OCI-LY1 (cell line): ENCODE data around the gene WFDC1.

ENCODE experiments used
- H2AFZ ChIP-seq: fragments of 200-600 bp; sonication (generic), shearing (Covaris generic); 2 replicates; pipeline ENCODE4 v1.6.0; 2014; ENCODE audit warnings: antibody characterized with exemption, mild to moderate bottlenecking, low read length
- H3F3A ChIP-seq: fragments of 200-600 bp; sonication (generic), shearing (Covaris generic); 2 replicates; pipeline ENCODE4 v1.6.0; 2014; ENCODE audit warnings: mild to moderate bottlenecking, antibody characterized with exemption, low read length, moderate library complexity; ENCODE audit not compliant: insufficient read depth
- H3K27ac ChIP-seq: fragments of 200-600 bp; sonication (generic); 2 replicates; pipeline ENCODE4 v1.5.1; 2014; ENCODE audit warnings: low read length, mixed run types, mild to moderate bottlenecking, low read depth; ENCODE audit not compliant: poor library complexity, severe bottlenecking
- H3K27me3 ChIP-seq: fragments of 200-600 bp; sonication (generic); 2 replicates; pipeline ENCODE4 v1.6.0; 2014; ENCODE audit warnings: antibody characterized with exemption, mild to moderate bottlenecking, low read length, moderate library complexity; ENCODE audit not compliant: insufficient read depth
- H3K36me3 ChIP-seq: fragments of 200-600 bp; sonication (generic); 2 replicates; pipeline ENCODE4 v1.6.1; 2014; ENCODE audit warnings: mild to moderate bottlenecking, antibody characterized with exemption, low read length, moderate library complexity, mixed read lengths; ENCODE audit not compliant: insufficient read depth
- H3K4me1 ChIP-seq: fragments of 200-600 bp; sonication (generic); 2 replicates; pipeline ENCODE4 v1.5.1; 2014; ENCODE audit warnings: mild to moderate bottlenecking, low read length, moderate library complexity; ENCODE audit not compliant: insufficient read depth, severe bottlenecking
- H3K4me2 ChIP-seq: fragments of 200-600 bp; sonication (generic), shearing (Covaris generic); 2 replicates; pipeline ENCODE4 v1.6.1; 2014; ENCODE audit warnings: low read length
- H3K4me3 ChIP-seq: fragments of 200-600 bp; sonication (generic); 2 replicates; pipeline ENCODE4 v1.5.1; 2014; ENCODE audit warnings: low read length, low read depth, mild to moderate bottlenecking, mixed read lengths; ENCODE audit not compliant: poor library complexity, severe bottlenecking
- H3K79me2 ChIP-seq: fragments of 200-600 bp; shearing (Covaris generic); 2 replicates; pipeline ENCODE4 v1.6.1; 2016; ENCODE audit warnings: mixed run types, low read length, mixed read lengths; ENCODE audit not compliant: insufficient read depth
- H3K9ac ChIP-seq: fragments of 200-600 bp; sonication (generic), shearing (Covaris generic); 2 replicates; pipeline ENCODE4 v1.6.1; 2014; ENCODE audit warnings: mild to moderate bottlenecking, low read length, mixed read lengths
- H3K9me2 ChIP-seq: fragments of 200-600 bp; sonication (generic), shearing (Covaris generic); 2 replicates; pipeline ENCODE4 v1.6.1; 2014; ENCODE audit warnings: low read depth, mild to moderate bottlenecking, low read length, mixed read lengths
- H3K9me3 ChIP-seq: fragments of 200-600 bp; shearing (Covaris generic); 2 replicates; pipeline ENCODE4 v1.6.1; 2014; ENCODE audit warnings: low read length, mixed read lengths
- H4K20me1 ChIP-seq: fragments of 200-600 bp; sonication (generic), shearing (Covaris generic); 2 replicates; pipeline ENCODE4 v1.6.0; 2016; ENCODE audit warnings: mild to moderate bottlenecking, low read length; ENCODE audit not compliant: insufficient read depth
- EZH2 ChIP-seq: fragments of 200-600 bp; sonication (generic), shearing (Covaris generic); IDR thresholded peaks from 2 replicates; pipeline ENCODE4 v1.8.0; 2017; ENCODE audit warnings: borderline replicate concordance, mixed run types, mild to moderate bottlenecking, antibody characterized with exemption, low read length, moderate library complexity, mixed read lengths
- TF ChIP-seq, protein P1 (sequence below): fragments of 200-600 bp; sonication (generic), shearing (Covaris generic); IDR thresholded peaks from 2 replicates; pipeline ENCODE4 v1.5.1; 2017; ENCODE audit warnings: mild to moderate bottlenecking, antibody characterized with exemption, low read length, moderate library complexity, mixed read lengths

Gene WFDC1

DNA sequence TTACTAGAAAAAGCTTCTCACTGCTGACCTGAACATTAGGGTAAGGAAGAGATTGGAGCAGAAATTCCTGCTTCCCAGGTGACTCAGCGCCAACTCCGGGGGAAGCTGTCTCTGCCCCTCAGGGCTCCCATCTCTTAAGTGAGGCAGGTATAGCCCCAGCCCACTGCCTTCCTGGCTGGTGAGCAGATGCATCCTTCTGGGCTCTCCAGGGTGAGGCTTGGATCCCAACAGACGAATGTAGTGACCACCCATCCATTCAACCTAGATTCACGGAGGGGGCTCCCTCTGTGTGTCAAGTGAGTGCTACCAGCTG, 76.8 kb downstream of the WFDC1 start:
- TF ChIP-seq, protein P1, sequence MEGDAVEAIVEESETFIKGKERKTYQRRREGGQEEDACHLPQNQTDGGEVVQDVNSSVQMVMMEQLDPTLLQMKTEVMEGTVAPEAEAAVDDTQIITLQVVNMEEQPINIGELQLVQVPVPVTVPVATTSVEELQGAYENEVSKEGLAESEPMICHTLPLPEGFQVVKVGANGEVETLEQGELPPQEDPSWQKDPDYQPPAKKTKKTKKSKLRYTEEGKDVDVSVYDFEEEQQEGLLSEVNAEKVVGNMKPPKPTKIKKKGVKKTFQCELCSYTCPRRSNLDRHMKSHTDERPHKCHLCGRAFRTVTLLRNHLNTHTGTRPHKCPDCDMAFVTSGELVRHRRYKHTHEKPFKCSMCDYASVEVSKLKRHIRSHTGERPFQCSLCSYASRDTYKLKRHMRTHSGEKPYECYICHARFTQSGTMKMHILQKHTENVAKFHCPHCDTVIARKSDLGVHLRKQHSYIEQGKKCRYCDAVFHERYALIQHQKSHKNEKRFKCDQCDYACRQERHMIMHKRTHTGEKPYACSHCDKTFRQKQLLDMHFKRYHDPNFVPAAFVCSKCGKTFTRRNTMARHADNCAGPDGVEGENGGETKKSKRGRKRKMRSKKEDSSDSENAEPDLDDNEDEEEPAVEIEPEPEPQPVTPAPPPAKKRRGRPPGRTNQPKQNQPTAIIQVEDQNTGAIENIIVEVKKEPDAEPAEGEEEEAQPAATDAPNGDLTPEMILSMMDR: no peak
- TF ChIP-seq EZH2: no peak
- no peaks in the 10 kb centered on the region for H4K20me1 ChIP-seq
- no peaks in the 10 kb centered on the region for H3K9me2 ChIP-seq
- no peaks in the 10 kb centered on the region for H3K4me1 ChIP-seq
- no peak overlapping the region for H3K27ac ChIP-seq
- no peak overlapping the region for H3K4me3 ChIP-seq
- H3K4me2 ChIP-seq: no peak overlapping the region
- no peaks in the 10 kb centered on the region for H3K79me2 ChIP-seq
- H3F3A ChIP-seq: no peaks in the 10 kb centered on the region
- H3K36me3 ChIP-seq: no peaks in the 10 kb centered on the region
- H3K27me3 ChIP-seq: no peaks in the 10 kb centered on the region
- H3K9ac ChIP-seq: no peak overlapping the region
- no peaks in the 10 kb centered on the region for H3K9me3 ChIP-seq
- no peak overlapping the region for H2AFZ ChIP-seq

DNA sequence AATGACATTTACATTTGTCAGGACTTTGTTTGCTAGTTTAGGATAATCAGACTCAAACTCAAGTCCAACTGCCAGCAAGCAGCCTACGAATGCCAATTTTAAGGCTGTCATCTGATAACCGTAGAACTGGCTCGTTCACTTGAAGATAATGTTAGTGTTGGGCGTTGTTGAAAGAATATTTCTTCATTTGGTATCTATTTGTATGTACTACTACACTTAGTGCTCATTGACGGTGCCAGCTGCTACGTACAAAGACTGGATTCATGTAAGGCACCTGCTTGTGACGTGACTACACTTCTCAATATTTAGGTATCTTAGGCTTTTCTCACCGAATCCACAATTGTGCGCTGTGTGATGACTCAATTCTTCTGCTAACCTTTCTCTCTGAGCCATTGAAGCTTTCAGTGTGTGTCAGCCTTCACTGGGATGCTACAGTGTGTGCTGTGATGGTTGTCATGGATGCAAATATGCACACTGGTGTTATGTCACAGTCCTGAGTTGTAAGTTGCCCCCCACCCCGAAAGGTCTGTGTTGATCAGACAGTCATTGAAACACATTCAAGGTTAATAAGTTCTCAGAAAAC, 79.3 kb downstream of the WFDC1 start:
- Histone ChIP-seq H3K36me3 (no peaks in the 10 kb centered on the region), H3K4me1 (no peaks in the 10 kb centered on the region), H3K4me3 (no peak overlapping the region), H3K79me2 (no peaks in the 10 kb centered on the region), H4K20me1 (no peaks in the 10 kb centered on the region), H3K27me3 (no peaks in the 10 kb centered on the region), H2AFZ (no peak overlapping the region), H3K9me3 (no peaks in the 10 kb centered on the region), H3K27ac (no peak overlapping the region), H3K9me2 (no peaks in the 10 kb centered on the region), H3F3A (no peaks in the 10 kb centered on the region), H3K9ac (no peak overlapping the region), H3K4me2 (no peak overlapping the region)
- TF ChIP-seq EZH2: no peak
- TF ChIP-seq, protein P1: no peak

DNA sequence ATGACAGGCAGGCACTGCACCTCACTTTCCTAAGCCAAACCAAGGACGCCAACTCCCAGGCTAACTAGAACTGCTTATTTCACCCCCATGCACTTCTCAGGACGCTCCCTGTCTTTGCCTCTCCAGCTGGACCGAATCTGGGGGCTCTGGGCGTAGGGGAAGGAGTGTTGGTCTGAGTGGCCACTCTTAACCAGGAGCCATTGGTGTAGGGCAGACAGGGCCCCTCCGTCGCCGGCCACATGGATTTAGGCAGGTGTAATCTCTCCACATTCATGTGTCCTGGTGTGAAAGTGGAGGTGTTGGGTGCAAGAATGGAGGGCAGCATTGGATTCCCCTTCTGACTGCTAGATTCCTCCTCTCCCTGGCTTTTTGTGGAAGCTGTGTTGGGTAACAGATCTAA, 83.4 kb downstream of the WFDC1 start:
- Histone ChIP-seq H3K9me2 (no peaks in the 10 kb centered on the region), H3K4me2 (no peak overlapping the region), H3F3A (no peaks in the 10 kb centered on the region), H3K4me1 (no peaks in the 10 kb centered on the region), H3K27ac (no peak overlapping the region), H4K20me1 (no peaks in the 10 kb centered on the region), H2AFZ (no peak overlapping the region), H3K36me3 (no peaks in the 10 kb centered on the region), H3K9ac (no peak overlapping the region), H3K4me3 (no peak overlapping the region), H3K79me2 (no peaks in the 10 kb centered on the region), H3K9me3 (no peaks in the 10 kb centered on the region), H3K27me3 (no peaks in the 10 kb centered on the region)
- TF ChIP-seq, protein P1: no peak
- no peak for TF ChIP-seq EZH2
